GM18861 (cell line): ENCODE results near the gene B3GAT2.
"Not testable (repeated sequence)": the region's sequence is repeated elsewhere in the genome, so short reads cannot be mapped to it uniquely, and the experiment has no call there.

Experiments
- ATAC-seq: cut with Tn5 transposase; IDR thresholded peaks from one replicate; pipeline ENCODE4 v1.9.1; 2021; ENCODE audit not compliant: unreplicated experiment

B3GAT2 gene, protein sequence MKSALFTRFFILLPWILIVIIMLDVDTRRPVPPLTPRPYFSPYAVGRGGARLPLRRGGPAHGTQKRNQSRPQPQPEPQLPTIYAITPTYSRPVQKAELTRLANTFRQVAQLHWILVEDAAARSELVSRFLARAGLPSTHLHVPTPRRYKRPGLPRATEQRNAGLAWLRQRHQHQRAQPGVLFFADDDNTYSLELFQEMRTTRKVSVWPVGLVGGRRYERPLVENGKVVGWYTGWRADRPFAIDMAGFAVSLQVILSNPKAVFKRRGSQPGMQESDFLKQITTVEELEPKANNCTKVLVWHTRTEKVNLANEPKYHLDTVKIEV

DNA sequence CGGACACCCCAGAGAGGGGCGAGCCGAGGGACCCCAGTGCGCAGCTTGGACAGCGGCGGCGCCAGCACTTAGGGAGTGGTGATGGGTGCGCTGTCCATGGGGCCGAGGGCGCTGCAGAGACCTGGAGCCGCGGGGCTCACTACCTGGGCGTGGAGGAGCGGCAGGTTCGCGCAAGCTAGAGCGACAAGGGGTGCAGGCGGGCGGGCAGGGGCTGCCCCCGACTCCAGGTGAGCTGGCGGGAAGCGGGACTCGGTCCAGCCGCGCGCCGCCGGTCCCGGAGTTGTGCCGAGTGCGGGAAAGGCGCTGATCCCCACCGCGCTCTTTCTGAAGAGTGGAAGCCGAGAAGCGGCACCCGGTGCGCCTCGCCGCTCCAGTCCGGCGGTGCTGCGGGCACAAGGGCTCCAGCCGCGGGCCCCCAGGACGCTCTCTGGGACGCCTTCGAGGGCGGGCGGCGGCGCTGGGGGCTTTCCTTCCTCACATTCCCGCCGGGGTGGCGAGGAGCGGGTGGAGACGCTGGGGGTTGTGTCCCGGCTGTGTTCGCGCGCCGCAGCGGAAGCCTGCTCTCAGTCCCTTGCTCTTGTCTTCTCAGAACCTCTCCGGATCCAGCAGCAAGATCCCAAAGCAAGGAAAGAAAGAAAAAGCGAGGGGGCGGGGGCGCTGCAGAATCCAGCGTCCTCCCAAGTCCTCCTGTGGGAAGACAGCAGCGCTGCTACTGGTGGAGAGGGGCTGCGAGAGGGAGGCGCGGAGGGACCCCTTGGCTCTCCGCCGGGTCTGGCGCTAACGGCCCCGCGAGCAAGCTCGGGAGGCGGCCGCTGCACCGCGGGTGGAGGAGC, at the start of gene B3GAT2:
Gene B3GAT2 (minus strand): TSS at position 610 of the 833 bp plus-strand sequence. CDS start 631 bp downstream, outside the sequence.
- ATAC-seq, result no peak

DNA sequence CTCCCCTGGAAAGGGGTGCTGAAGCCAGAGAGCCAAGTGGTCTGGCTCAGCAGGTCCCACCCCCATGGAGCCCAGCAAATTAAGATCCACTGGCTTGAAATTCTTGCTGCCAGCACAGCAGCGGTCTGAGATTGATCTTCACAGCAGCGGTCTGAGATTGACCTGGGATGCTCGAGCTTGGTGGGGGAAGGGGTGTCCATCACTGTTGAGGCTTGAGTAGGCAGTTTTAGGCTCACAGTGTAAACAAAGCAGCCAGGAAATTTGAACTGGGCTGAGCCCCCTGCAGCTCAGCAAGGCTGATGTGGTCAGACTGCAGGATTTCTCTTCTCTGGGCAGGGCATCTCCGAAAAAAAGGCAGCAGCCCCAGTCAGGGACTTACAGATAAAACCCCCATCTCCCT, 41.3 kb upstream of the B3GAT2 start:
- ATAC-seq, result no peak

DNA sequence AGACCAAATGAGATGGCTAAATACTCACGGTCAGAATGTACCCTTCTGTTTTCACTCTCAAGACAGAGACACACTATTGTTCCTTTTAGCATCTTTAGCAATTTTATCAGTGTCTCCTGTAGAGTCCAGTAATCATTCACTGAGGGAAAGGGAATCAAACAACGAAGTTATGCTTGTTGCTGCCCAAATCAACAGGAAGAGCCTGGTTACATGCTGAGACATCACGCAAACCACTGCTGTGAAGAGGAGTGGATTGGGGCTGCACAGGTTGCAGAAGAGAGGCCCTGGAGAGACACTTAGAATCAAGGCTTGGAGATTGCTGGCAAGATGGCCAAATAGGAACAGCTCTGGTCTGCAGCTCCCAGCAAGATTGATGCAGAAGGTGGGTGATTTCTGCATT, 40.5 kb upstream of the B3GAT2 start:
- ATAC-seq, result no peak

DNA sequence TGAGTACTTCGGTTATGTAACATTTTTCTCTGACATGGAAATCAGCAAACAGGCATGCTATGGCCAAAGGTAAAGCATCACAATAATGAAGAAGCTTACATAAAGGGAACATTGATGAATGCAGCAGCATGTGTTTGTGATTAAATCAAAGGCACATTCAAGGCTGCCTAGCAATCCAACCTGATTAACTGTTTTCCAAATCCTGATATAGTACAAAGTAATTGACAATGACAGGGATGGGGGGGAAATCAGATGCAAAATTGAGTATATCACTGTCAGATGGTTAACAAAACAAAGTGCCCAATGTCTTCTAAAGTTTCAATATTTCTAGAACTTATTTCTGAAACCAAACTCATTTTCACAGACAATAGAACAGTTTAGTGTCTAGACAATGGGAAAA, 39.2 kb upstream of the B3GAT2 start:
- no peak for ATAC-seq

DNA sequence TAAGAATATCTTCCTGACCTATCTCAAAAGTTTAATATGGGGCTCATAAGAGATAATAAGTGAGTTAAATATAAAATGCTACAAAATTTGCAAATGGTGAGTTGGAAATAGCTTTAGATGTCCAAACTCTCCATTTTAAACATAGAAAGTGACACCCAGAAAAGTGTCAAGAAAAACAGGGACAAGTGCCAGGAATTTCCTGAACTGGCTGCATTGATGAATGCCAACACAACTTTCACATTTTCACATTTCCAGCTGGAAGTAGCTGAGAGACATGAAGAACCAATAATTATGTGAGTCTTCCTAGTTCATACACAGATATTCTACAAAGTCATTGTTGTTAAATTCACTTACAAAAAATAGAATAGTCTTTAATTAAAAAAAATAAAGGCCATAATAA, 38.6 kb upstream of the B3GAT2 start:
- no peak for ATAC-seq

DNA sequence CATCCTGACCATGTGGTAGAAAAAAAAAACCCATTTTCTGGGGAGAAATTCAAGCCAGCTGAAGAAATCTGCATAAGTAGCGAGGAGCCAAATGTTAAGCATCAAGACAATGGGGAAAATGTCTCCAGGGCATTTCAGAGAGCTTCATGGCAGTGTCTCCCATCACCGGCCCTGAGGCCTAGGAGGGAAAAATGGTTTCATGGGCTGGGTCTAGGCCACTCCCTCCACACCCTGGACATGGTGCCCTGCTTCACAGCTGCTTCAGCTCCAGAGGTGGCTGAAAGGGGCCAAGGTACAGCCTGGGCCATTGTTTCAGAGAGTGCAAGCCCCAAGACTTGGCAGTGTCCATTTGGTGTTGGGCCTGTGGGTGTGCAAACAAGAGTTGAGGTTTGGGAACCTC, 34.4 kb upstream of the B3GAT2 start:
- ATAC-seq, result no peak

DNA sequence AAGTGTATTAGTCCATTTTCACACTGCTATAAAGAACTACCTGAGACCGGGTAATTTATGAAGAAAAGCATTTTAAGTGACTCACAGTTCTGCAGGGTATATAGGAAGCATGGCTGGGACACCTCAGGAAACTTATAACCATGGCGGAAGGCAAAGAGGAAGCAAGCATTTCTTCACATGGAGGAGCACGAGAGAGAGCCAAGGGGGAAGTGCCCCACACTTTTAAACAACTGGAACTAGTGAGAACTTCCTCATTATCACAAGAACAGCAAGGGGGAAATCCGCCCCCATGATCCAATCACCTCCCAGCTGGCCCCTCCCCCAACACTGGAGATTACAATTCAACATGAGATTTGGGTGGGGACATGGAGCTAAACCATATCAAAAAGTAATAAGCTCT, 28.3 kb upstream of the B3GAT2 start:
- no peak for ATAC-seq

DNA sequence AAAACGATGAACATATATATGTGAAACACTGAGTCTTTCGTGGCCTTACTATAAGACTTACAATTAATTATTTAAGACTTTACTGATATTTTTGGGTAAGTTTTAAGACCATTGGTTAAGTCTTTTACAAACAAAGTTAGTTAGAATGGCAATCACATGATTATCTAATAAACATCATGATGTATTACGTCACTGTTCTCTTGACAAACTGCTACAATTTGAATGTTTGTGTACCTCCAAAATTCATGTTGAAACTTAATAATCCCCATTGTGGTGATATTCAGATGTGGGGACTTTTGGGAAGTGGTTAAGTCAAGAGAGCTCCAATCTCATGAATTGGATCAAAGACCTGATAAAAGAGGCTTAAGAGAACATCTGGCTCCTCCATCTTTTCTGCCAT, 25.9 kb upstream of the B3GAT2 start:
- no peak for ATAC-seq

DNA sequence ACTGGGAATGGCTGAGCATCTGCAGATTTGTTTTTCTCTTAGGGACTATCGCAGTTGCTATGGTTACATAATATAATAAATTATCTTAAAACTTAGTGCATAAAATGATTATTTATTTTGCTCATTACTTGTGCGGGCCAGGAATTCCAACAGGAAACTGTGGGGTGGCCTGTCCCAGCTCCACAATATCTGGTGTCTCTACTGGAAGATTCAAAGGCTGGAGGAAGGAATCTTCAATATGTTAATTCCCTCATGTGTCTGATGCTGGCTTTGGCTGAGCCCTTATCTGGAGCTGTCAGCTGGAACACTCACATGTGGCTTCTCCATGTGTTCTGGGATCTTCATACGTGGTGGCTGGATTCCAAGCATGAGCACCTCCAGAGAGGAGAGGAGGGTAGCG, 23.9 kb upstream of the B3GAT2 start:
- ATAC-seq, result no peak

DNA sequence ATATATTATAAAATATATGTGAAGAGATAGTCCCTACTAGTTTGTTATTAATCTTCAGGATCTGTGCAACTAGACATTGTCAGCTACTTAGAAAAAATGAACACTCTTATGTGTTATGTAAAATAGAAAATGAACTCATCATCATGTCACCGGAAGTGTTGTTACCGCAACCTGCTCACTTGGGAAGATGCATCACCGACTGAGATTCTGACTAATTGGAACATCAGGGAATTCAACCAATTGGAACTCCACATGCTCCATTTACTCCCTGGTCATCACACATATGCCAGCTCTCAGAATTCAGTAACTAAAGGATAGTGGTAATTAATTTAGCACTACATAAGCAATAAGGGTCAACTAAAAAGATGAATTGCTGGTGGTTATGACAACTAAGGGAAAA, 16.7 kb upstream of the B3GAT2 start:
- ATAC-seq, result no peak

DNA sequence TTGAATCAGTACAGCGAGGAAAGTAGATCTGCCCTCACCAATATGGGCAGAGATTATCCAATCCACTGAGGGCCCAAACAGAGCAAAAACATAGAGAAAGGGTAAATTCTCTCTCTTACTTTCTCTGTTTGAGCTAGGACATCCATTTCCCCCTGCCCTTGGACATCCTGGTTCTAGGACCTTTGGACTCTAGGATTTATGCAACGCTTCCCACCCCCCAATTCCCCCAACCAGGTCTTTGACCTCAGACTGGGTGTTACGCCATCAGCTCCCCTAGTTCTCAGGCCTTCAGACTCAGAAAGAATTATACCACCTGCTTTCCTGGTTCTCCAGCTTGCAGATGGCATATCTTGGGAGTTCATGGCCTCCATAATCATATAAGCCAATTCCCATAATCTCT, 10.2 kb upstream of the B3GAT2 start:
- no peak for ATAC-seq

DNA sequence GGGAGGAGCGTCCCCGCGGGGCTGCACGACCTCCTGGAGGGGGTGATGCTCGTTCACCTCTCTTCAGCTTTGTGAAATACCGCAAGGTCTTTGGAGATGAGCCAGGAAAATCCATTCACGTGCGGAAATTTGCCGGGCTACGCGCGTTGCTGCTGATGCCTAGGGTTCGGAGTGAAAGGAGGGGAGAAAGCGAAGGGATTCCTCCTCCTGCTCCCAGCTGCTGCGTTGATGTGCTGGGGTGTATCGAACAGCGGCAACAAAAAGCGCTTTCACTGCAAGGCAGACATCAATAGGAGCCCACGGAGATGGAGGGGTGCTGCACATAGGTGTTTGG, 391 bp upstream of the B3GAT2 start:
- ATAC-seq, result no peak

DNA sequence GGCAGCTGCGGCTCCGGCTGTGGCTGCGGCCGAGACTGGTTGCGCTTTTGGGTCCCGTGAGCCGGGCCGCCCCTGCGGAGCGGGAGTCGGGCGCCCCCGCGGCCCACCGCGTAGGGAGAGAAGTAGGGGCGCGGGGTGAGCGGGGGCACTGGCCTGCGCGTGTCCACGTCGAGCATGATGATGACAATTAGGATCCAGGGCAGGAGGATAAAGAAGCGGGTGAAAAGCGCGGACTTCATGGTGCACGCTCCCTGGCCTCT, 739 bp downstream of the B3GAT2 start:
- no peak for ATAC-seq

DNA sequence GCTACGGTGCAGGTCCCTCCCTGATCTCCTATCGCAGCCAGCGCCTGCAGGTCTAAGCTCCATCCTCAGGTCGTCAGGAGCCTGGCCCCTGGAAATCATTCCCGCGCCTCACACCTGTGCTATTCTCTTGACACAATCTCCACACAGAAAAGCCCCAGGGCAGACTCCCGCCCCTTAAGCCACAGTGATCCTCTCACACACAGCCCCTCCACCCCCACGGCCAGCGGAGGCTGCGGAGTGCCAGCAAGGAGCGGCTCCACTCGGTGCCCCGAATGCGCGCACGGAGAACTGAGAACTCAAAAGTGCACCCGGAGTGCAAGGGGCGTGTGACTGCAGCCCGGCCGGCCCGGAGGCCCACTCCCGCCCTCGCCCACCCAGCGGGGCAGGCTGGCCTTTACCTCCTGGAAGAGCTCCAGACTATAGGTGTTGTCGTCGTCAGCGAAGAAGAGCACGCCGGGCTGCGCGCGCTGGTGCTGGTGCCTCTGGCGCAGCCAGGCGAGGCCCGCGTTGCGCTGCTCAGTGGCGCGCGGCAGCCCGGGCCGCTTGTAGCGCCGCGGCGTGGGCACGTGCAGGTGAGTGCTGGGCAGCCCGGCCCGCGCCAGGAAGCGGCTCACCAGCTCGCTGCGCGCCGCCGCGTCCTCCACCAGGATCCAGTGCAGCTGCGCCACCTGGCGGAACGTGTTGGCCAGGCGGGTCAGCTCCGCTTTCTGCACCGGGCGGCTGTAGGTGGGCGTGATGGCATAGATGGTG, 1.2 kb downstream of the B3GAT2 start:
- peak; percentile 97 for ATAC-seq

DNA sequence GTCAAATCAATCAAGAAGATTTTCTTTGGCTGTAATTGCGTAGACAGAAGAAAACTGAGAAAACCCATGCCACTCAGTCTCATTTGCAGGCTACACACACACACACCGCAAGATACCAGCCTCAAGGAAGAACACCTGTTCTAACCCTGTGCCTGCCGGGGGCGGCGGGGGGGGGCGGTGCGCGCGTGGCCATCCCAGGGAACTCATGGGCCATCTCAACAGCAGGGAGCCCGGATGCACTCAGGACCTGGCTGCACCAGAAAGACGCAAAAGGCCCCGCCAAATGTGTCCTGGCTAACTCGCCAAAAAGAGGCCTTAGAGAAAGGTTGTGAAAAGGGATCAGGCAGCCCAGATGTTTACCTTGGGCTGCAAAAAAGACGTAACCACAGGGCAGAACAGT, 2.1 kb downstream of the B3GAT2 start:
- ATAC-seq, result no peak

DNA sequence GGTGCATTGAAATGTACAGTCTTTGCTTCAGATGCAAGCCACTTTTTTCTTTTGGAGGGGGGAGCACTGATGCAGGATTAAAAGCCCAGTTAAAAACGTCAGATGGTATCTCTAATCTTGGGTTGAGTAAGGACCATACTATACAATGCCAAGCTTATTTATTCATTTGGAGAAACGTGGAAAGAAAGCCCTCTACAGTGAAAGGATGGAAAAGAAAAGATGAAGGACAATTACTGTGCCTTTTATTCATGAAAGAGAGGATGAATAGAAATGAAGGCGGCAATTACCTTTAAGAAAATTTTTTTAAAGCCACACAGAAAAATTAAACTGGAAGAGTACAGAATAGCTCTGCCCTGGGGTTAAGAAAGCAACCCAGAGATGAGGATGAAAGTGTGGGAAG, 2.7 kb downstream of the B3GAT2 start:
- no peak for ATAC-seq

DNA sequence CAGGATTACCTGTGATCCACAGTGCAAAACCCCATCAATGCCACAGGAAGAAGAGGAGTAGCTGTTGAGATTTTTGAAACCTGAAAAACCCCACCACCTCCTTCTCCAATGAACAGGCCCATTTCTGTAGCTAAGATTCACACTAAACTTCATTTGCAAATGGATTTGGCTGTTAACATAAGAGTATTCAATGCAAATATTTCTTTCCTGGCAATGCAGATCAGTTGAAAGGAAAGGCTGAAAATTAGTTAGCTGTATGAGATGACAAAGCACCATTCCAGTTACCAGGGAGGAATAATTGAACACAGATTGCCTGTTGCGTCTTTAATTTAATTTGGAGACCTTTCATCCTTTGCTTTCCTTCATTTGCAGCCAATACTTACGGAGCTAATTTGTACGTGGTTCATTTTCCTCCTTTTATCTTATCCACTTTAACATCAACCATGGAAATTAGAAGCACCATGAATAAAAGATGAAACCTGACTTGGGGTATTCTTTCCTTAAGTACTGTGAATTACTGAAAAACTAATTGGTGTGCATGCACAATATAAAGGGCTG, 4.2 kb downstream of the B3GAT2 start:
- no peak for ATAC-seq

DNA sequence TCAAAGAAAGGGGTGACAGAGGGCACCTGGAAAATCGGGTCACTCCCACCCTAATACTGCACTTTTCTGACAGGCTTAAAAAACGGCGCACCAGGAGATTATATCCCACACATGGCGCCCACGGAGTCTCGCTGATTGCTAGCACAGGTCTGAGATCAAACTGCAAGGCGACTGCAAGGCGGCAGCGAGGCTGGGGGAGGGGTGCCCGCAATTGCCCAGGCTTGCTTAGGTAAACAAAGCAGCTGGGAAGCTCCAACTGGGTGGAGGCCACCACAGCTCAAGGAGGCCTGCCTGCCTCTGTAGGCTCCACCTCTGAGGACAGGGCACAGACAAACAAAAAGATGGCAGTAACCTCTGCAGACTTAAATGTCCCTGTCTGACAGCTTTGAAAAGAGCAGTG, 12.5 kb downstream of the B3GAT2 start:
- not testable (repeated sequence) for ATAC-seq

DNA sequence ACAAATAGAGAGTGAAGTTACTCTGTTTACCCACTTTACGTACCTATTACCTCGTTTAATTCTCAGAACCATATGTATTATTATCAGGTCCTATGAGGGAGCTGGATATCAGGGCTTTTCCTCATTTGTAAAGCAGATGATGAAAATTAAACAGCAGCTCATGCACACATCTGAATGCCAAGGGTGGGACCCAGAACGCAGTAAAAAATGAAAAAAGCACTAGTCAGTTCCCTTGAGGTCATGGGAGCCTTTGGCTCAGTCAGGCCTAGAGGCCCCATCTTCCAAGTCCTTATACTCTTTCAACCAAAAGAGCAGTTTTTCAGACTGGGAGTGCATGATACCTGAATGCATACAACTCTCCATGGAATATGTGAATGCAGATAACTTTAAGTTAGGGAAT, 23.0 kb downstream of the B3GAT2 start:
- ATAC-seq, result no peak

DNA sequence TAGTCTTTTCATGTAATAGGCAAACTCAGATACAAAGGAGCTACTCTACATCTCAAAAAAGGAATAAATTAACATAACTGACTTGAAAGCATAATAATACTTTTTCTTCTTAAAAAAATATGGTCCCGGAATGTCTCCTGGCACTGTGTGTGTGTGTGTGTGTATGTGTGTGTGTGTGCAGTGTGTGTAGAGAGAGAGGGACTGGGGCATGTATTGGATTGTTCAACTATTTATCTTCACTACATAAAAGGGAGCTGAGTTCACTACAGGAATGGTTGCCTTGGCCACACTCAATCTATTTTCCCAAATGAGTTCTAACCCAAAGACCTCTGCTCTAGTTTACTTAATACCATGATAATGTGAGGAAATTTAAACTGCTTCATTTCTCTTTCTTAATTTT, 51.1 kb downstream of the B3GAT2 start:
- no peak for ATAC-seq

DNA sequence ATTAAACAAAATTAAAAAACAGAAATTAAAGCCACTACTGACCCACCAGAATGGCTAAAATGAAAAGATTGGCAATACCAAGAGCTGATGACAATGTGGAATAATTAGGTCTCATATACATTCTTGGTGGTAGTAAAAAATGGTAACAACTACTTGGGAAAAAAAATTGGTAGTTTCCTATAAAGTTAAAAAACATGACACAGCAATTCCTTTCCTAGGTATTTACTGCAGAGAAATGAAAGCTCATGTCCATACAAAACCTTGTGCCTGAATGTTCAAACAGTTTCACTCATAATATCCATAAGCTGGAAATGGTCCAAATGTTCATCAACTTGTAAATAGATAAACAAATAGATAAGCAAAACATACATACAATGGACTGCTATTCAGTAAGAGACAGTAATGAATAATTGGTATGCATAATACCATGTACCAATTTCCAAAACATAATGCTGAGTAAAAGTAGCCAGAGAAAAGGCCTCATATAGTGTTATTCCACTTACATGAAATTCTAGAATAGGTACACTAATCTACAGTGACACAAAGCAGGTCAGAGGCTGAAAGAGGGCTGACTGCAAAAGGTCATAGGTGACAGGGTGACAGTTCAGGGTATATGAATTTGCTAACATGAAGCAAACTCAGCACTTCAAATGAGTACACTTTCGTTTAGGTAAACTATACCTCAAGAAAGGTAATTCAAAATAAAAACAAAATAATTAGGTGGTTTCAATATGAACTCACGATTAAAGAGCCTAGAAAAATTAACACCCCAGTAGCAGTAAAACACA, 53.0 kb downstream of the B3GAT2 start:
- ATAC-seq, result no peak
